Gastrocnemius medialis (tissue), 4 donors: ENCODE measurements around the gene ATG5. TPM values are rescaled to one million over a fixed set of nuclear protein-coding genes. Genes with fewer than 3 reads are reported as not detected.

Experiments used
- ATAC-seq, 2 donors: fragments of 150-250 bp; one replicate each; pipeline ENCODE4 v1.9.1; 2016
- DNase-seq, 2 donors: peaks; one replicate each; pipeline ENCODE4 v3.0.0-alpha.2; 2019
- H3K27ac ChIP-seq, 4 donors: fragments of 200-600 bp; sonication (generic); 1 replicate in 1 of 4; 2 replicates in 3 of 4; pipeline ENCODE4 v1.5.1; 2016 to 2018; ENCODE audit warnings: mild to moderate bottlenecking in 2 of 4, moderate library complexity in 1 of 4
- H3K27me3 ChIP-seq, 3 donors: fragments of 200-600 bp; sonication (generic) in 2 of 3; 1 replicate in 1 of 3; 2 replicates in 2 of 3; pipeline versions ENCODE4 v1.5.1 to v1.6.0; 2016 to 2019; ENCODE audit warnings: mild to moderate bottlenecking in 1 of 3, moderate library complexity in 1 of 3
- H3K36me3 ChIP-seq, 2 donors: fragments of 200-600 bp; sonication (generic) in 1 of 2; one replicate each; pipeline ENCODE4 v1.5.1; 2017 to 2018
- H3K4me1 ChIP-seq, 2 donors: fragments of 200-600 bp; sonication (generic) in 1 of 2; one replicate each; pipeline ENCODE4 v1.5.1; 2016 to 2017; ENCODE audit warnings: mild to moderate bottlenecking in 2 of 2
- H3K4me3 ChIP-seq, 4 donors: fragments of 200-600 bp; sonication (generic) in 3 of 4; 1 replicate in 1 of 4; 2 replicates in 3 of 4; pipeline ENCODE4 v1.5.1; 2016 to 2019; ENCODE audit warnings: mild to moderate bottlenecking in 2 of 4
- H3K9me3 ChIP-seq, 3 donors: fragments of 200-600 bp; sonication (generic) in 2 of 3; 1 replicate in 1 of 3; 2 replicates in 2 of 3; pipeline ENCODE4 v1.5.1; 2016 to 2019
- POLR2A ChIP-seq, 2 donors: fragments of 450-650 bp; IDR thresholded peaks; one replicate each; pipeline ENCODE4 v1.6.1; 2017; ENCODE audit warnings: antibody characterized with exemption in 2 of 2, mild to moderate bottlenecking in 2 of 2, moderate library complexity in 2 of 2
- in situ Hi-C, 4 donors: fragments of 200-750 bp; cut with MboI; loops; one replicate each; pipeline versions ENCODE4 v1.15.0 to v1.8.0; 2017; ENCODE audit warnings: low sequenced_read_pairs in 4 of 4
- intact Hi-C: fragments of 100-400 bp; cut with DNase I; formaldehyde crosslinking; loops from one replicate; pipeline ENCODE4 v1.15.1; 2023; ENCODE audit warnings: low total_unique reads
- total RNA-seq, 4 donors: library from RNA; depleted of rRNA; stranded (reverse); fragments of >200 nt; gene quantifications; one replicate each; pipeline versions ENCODE4 v1.1.0 to v1.2.3, GENCODE V29; 2016
- TF ChIP-seq, protein P1 (sequence below), 5 experiments: fragments of 450-650 bp in 3 of 5; fragments of 200-600 bp in 2 of 5; sonication (generic) in 2 of 5; IDR thresholded peaks in 4 of 5; conservative IDR thresholded peaks in 1 of 5; 1 replicate in 4 of 5; 2 replicates in 1 of 5; pipeline ENCODE4 v1.5.1; 2016 to 2019; ENCODE audit warnings: antibody characterized with exemption in 5 of 5, mild to moderate bottlenecking in 3 of 5, moderate library complexity in 3 of 5

The ATG5 gene
- total RNA-seq, 4 donors from 2014 or later = 18.9 to 22.3 (median 20.1) TPM

- intact Hi-C loops = no loop called here
- DNase-seq = no peak
- no peak overlapping the region for H3K27ac ChIP-seq
- H3K4me3 ChIP-seq = no peak overlapping the region
- no peak for TF ChIP-seq POLR2A (IDR thresholded peaks at IDR 0.05)
- TF ChIP-seq, protein P1, sequence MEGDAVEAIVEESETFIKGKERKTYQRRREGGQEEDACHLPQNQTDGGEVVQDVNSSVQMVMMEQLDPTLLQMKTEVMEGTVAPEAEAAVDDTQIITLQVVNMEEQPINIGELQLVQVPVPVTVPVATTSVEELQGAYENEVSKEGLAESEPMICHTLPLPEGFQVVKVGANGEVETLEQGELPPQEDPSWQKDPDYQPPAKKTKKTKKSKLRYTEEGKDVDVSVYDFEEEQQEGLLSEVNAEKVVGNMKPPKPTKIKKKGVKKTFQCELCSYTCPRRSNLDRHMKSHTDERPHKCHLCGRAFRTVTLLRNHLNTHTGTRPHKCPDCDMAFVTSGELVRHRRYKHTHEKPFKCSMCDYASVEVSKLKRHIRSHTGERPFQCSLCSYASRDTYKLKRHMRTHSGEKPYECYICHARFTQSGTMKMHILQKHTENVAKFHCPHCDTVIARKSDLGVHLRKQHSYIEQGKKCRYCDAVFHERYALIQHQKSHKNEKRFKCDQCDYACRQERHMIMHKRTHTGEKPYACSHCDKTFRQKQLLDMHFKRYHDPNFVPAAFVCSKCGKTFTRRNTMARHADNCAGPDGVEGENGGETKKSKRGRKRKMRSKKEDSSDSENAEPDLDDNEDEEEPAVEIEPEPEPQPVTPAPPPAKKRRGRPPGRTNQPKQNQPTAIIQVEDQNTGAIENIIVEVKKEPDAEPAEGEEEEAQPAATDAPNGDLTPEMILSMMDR (IDR thresholded peaks at IDR 0.05 in 4 of 5, conservative IDR thresholded peaks at IDR 0.05 in 1 of 5) = no peak
- H3K9me3 ChIP-seq = no peaks in the 10 kb centered on the region
- ATAC-seq = no peak
- H3K27me3 ChIP-seq = no peaks in the 10 kb centered on the region
- H3K36me3 ChIP-seq = no peaks in the 10 kb centered on the region
- in situ Hi-C loops = no loop called here
- peaks cover 12 to 23% of the 10 kb centered on the region in 2 donors for H3K4me1 ChIP-seq
Measured at GRCh38 chr6:106258726-106259125, 66.8 kb downstream of the ATG5 start.

DNA sequence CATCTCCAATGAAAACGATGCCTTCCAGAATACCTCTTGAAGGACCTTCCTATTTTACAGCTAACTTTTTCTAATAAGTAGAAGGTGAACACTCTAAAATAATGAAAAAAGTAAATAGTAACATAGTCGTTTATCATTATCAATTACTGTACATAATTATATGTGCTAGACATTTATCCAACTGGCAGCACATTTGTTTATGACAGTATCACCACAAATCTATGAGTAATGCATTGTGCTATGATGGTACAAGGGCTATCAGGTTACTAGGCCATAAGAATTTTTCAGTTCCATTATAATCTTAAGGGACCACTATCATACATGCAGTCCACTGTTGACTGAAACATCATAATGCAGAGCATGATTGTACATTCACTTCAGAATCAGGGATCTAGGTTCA, 68.4 kb downstream of the ATG5 start:
- Histone ChIP-seq H3K4me3 (no peak overlapping the region), H3K27me3 (no peaks in the 10 kb centered on the region), H3K4me1 (peaks cover 16 to 29% of the 10 kb centered on the region in 2 donors), H3K36me3 (no peaks in the 10 kb centered on the region), H3K27ac (no peak overlapping the region), H3K9me3 (no peaks in the 10 kb centered on the region)
- DNase-seq = no peak
- intact Hi-C loops (no loop called here), in situ Hi-C loops (no loop called here)
- no peak for ATAC-seq
- TF ChIP-seq, protein P1 (IDR thresholded peaks at IDR 0.05 in 4 of 5, conservative IDR thresholded peaks at IDR 0.05 in 1 of 5) = no peak
- no peak for TF ChIP-seq POLR2A (IDR thresholded peaks at IDR 0.05)

GRCh38 chr6:106256201-106256968, 69.2 kb downstream of the ATG5 start:
- ATAC-seq (no peak), DNase-seq (no peak)
- H3K27ac ChIP-seq = no peak overlapping the region
- intact Hi-C loops = no loop called here
- H3K9me3 ChIP-seq = no peaks in the 10 kb centered on the region
- H3K36me3 ChIP-seq = no peaks in the 10 kb centered on the region
- H3K27me3 ChIP-seq = no peaks in the 10 kb centered on the region
- peaks cover 12 to 32% of the 10 kb centered on the region in 2 donors for H3K4me1 ChIP-seq
- H3K4me3 ChIP-seq = no peak overlapping the region
- in situ Hi-C loops = no loop called here
- TF ChIP-seq POLR2A (IDR thresholded peaks at IDR 0.05) = no peak
- TF ChIP-seq, protein P1 (IDR thresholded peaks at IDR 0.05 in 4 of 5, conservative IDR thresholded peaks at IDR 0.05 in 1 of 5) = no peak

- Histone ChIP-seq H3K27me3 (no peaks in the 10 kb centered on the region), H3K9me3 (no peaks in the 10 kb centered on the region), H3K36me3 (no peaks in the 10 kb centered on the region), H3K27ac (no peak overlapping the region), H3K4me3 (no peak overlapping the region), H3K4me1 (peaks cover 10 to 29% of the 10 kb centered on the region in 2 donors)
- no peak for ATAC-seq
- DNase-seq = no peak
- intact Hi-C loops = no loop called here
- TF ChIP-seq POLR2A (IDR thresholded peaks at IDR 0.05) = no peak
- TF ChIP-seq, protein P1 (IDR thresholded peaks at IDR 0.05 in 4 of 5, conservative IDR thresholded peaks at IDR 0.05 in 1 of 5) = no peak
- in situ Hi-C loops = no loop called here
Measured at GRCh38 chr6:106255306-106255705, 70.3 kb downstream of the ATG5 start.
